ENCODE measurements around the gene NOL4L.

NOL4L gene

GRCh38 chr20:32576560-32576959 lies 8.6 kb downstream of the NOL4L start:
- no peak for DNase-seq (ENCODE audit: low read depth)

GRCh38 chr20:32575805-32576204 lies 9.3 kb downstream of the NOL4L start:
- no peak for DNase-seq (ENCODE audit: low read depth)

GRCh38 chr20:32575227-32575581 lies 9.9 kb downstream of the NOL4L start:
- no peak for DNase-seq (ENCODE audit: low read depth)

GRCh38 chr20:32574296-32575226 lies 10.6 kb downstream of the NOL4L start:
- DNase-seq (ENCODE audit: low read depth), result no peak

- DNase-seq (ENCODE audit: low read depth), result no peak
Measured at GRCh38 chr20:32573167-32573851, 11.8 kb downstream of the NOL4L start.

GRCh38 chr20:32572271-32572968 lies 12.7 kb downstream of the NOL4L start:
- no peak for DNase-seq (ENCODE audit: low read depth)

GRCh38 chr20:32571566-32571965 lies 13.6 kb downstream of the NOL4L start:
- DNase-seq (ENCODE audit: low read depth), result no peak

GRCh38 chr20:32570401-32571190 lies 14.5 kb downstream of the NOL4L start:
- DNase-seq (ENCODE audit: low read depth), result no peak

- no peak for DNase-seq (ENCODE audit: low read depth)
Measured at GRCh38 chr20:32569380-32570305, 15.5 kb downstream of the NOL4L start.

GRCh38 chr20:32569018-32569379 lies 16.1 kb downstream of the NOL4L start:
- no peak for DNase-seq (ENCODE audit: low read depth)

GRCh38 chr20:32567384-32568178 lies 17.6 kb downstream of the NOL4L start:
- no peak for DNase-seq (ENCODE audit: low read depth)

- no peak for DNase-seq (ENCODE audit: low read depth)
Measured at GRCh38 chr20:32566379-32567374, 18.5 kb downstream of the NOL4L start.

GRCh38 chr20:32565735-32566032 lies 19.4 kb downstream of the NOL4L start:
- DNase-seq (ENCODE audit: low read depth), result no peak

- DNase-seq (ENCODE audit: low read depth), result no peak
Measured at GRCh38 chr20:32564921-32565734, 20.0 kb downstream of the NOL4L start.

- no peak for DNase-seq (ENCODE audit: low read depth)
Measured at GRCh38 chr20:32564440-32564839, 20.7 kb downstream of the NOL4L start.

GRCh38 chr20:32563311-32564272 lies 21.5 kb downstream of the NOL4L start:
- DNase-seq (ENCODE audit: low read depth), result no peak

- no peak for DNase-seq (ENCODE audit: low read depth)
Measured at GRCh38 chr20:32562495-32562911, 22.6 kb downstream of the NOL4L start.
